Mesenchymal stem cell (in vitro differentiated cells and primary cell): ENCODE measurements around the gene RNF220.

Experiments used
- DNase-seq: peaks from one replicate; pipeline ENCODE4 v3.0.0-alpha.2; 2013
- H2AFZ ChIP-seq: one replicate; pipeline ENCODE4 v1.6.1; 2013; ENCODE audit warnings: low read depth, mild to moderate bottlenecking, control low read depth, inconsistent platforms, low read length, moderate library complexity
- H2AK5ac ChIP-seq: 2 replicates; pipeline ENCODE4 v1.6.1; 2013; ENCODE audit warnings: low read length, moderate library complexity, mild to moderate bottlenecking, inconsistent platforms; ENCODE audit not compliant: severe bottlenecking
- H2BK120ac ChIP-seq: one replicate; pipeline ENCODE4 v1.6.1; 2013; ENCODE audit warnings: low read depth, mild to moderate bottlenecking, inconsistent platforms, low read length, moderate library complexity
- H2BK12ac ChIP-seq, 2 experiments: one replicate each; pipeline ENCODE4 v1.6.1; 2013; ENCODE audit warnings: inconsistent platforms in 2 of 2, low read length in 2 of 2, mild to moderate bottlenecking in 2 of 2, moderate library complexity in 2 of 2, control low read depth in 1 of 2
- H2BK15ac ChIP-seq: one replicate; pipeline ENCODE4 v1.6.1; 2013; ENCODE audit warnings: mild to moderate bottlenecking, low read depth, inconsistent platforms; ENCODE audit not compliant: poor library complexity, severe bottlenecking
- H2BK5ac ChIP-seq: 2 replicates; pipeline ENCODE4 v1.6.1; 2013; ENCODE audit warnings: low read depth, mild to moderate bottlenecking, low read length, control low read depth, inconsistent platforms; ENCODE audit not compliant: poor library complexity, severe bottlenecking
- H3K14ac ChIP-seq, 2 experiments: one replicate each; pipeline ENCODE4 v1.6.1; 2013; ENCODE audit warnings: inconsistent platforms in 2 of 2, low read length in 2 of 2, control low read depth in 1 of 2, mild to moderate bottlenecking in 1 of 2, moderate library complexity in 1 of 2
- H3K18ac ChIP-seq, 2 experiments: one replicate each; pipeline ENCODE4 v1.6.1; 2013; ENCODE audit warnings: inconsistent platforms in 2 of 2, low read length in 2 of 2, control low read depth in 1 of 2, low read depth in 1 of 2, mild to moderate bottlenecking in 1 of 2
- H3K23ac ChIP-seq, 2 experiments: one replicate each; pipeline ENCODE4 v1.6.1; 2013; ENCODE audit warnings: inconsistent platforms in 2 of 2, low read length in 2 of 2, mild to moderate bottlenecking in 2 of 2, moderate library complexity in 2 of 2, control low read depth in 1 of 2
- H3K27ac ChIP-seq: 2 replicates; pipeline ENCODE4 v1.5.1; 2013; ENCODE audit warnings: mild to moderate bottlenecking, moderate library complexity, low read length, control low read depth, inconsistent platforms; ENCODE audit not compliant: poor library complexity, severe bottlenecking
- H3K27me3 ChIP-seq, 2 experiments: 2 replicates each; pipeline versions ENCODE4 v1.6.1 to v1.7.0; 2013; ENCODE audit warnings: low read length in 2 of 2, mild to moderate bottlenecking in 2 of 2, moderate library complexity in 2 of 2, control low read depth in 1 of 2, inconsistent platforms in 1 of 2; ENCODE audit not compliant: control insufficient read depth in 1 of 2, insufficient read depth in 1 of 2
- H3K36me3 ChIP-seq, 2 experiments: 2 replicates each; pipeline versions ENCODE4 v1.6.1 to v1.7.0; 2013; ENCODE audit warnings: low read length in 2 of 2, control low read depth in 1 of 2, inconsistent platforms in 1 of 2, low read depth in 1 of 2, mild to moderate bottlenecking in 1 of 2; ENCODE audit not compliant: insufficient read depth in 2 of 2, control insufficient read depth in 1 of 2
- H3K4ac ChIP-seq, 2 experiments: one replicate each; pipeline ENCODE4 v1.6.1; 2013; ENCODE audit warnings: inconsistent platforms in 2 of 2, low read length in 2 of 2, mild to moderate bottlenecking in 2 of 2, moderate library complexity in 2 of 2, control low read depth in 1 of 2, low read depth in 1 of 2
- H3K4me1 ChIP-seq: 2 replicates; pipeline ENCODE4 v1.6.1; 2013; ENCODE audit warnings: low read depth, low read length, control low read depth; ENCODE audit not compliant: control insufficient read depth, insufficient read depth
- H3K4me2 ChIP-seq: 2 replicates; pipeline ENCODE4 v1.6.1; 2013; ENCODE audit warnings: low read length, mild to moderate bottlenecking, inconsistent platforms; ENCODE audit not compliant: poor library complexity, severe bottlenecking
- H3K4me3 ChIP-seq, 2 experiments: 2 replicates each; pipeline versions ENCODE4 v1.5.1 to v1.7.0; 2013; ENCODE audit warnings: low read length in 2 of 2, mild to moderate bottlenecking in 2 of 2, control low read depth in 1 of 2, low read depth in 1 of 2; ENCODE audit not compliant: insufficient read depth in 1 of 2
- H3K79me1 ChIP-seq: replicated peaks from 2 replicates; pipeline ENCODE4 v1.6.1; 2013; ENCODE audit warnings: mild to moderate bottlenecking, control low read depth, low read length, inconsistent platforms; ENCODE audit not compliant: poor library complexity, severe bottlenecking
- H3K9ac ChIP-seq: 2 replicates; pipeline ENCODE4 v1.7.0; 2013; ENCODE audit warnings: mild to moderate bottlenecking, low read length, moderate library complexity
- H3K9me3 ChIP-seq: 2 replicates; pipeline ENCODE4 v1.7.0; 2013; ENCODE audit warnings: mild to moderate bottlenecking, low read length; ENCODE audit not compliant: control insufficient read depth
- H4K8ac ChIP-seq: one replicate; pipeline ENCODE4 v1.6.1; 2013; ENCODE audit warnings: inconsistent platforms, mild to moderate bottlenecking, low read length, moderate library complexity
- H4K91ac ChIP-seq: one replicate; pipeline ENCODE4 v1.6.1; 2013; ENCODE audit warnings: mild to moderate bottlenecking, low read length, inconsistent platforms
- WGBS: methylation state at CpG from one replicate; pipeline ENCODE4 v1.1.7; 2013; ENCODE audit warnings: mixed read lengths; 5-methylcytosine and 5-hydroxymethylcytosine counted together

The RNF220 gene

DNA sequence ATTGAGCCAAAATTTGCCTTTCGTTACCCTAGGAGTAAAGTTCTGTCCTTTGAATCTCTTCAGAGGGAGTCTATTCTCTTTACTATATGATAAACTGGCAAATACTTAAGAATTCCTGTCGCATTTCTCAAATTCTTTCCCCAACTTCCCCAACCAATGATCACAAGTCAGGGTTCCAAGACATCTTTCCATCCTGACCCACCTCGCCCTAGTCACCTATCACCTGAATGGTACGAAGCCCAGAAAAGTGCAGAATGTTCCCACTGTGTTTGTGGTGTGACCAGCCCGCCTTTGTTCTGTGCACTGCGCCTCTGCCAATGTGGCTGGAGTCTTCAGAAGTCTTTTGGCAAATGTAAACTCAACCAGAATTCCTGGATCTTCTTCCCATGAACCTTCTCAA lies 132.5 kb downstream of the RNF220 start:
- Histone ChIP-seq H3K14ac (no peak overlapping the region), H4K8ac (no peak overlapping the region), H2AFZ (no peak overlapping the region), H3K4me3 (no peak overlapping the region), H3K4me2 (no peak overlapping the region), H2BK12ac (no peak overlapping the region), H3K27me3 (peaks cover 27 to 68% of the 10 kb centered on the region in 2 experiments), H2BK120ac (no peak overlapping the region), H3K4me1 (no peaks in the 10 kb centered on the region), H3K23ac (no peak overlapping the region), H3K9ac (no peak overlapping the region), H2BK15ac (no peak overlapping the region), H3K27ac (no peak overlapping the region), H3K9me3 (peaks cover 3% of the 10 kb centered on the region), H3K79me1 (no peaks in the 10 kb centered on the region), H4K91ac (no peak overlapping the region), H3K18ac (no peak overlapping the region), H2AK5ac (no peak overlapping the region), H2BK5ac (no peak overlapping the region), H3K36me3 (no peaks in the 10 kb centered on the region), H3K4ac (no peak overlapping the region)
- WGBS = 68% methylated on average over 6 of the region's 6 CpGs
- no peak for DNase-seq

DNA sequence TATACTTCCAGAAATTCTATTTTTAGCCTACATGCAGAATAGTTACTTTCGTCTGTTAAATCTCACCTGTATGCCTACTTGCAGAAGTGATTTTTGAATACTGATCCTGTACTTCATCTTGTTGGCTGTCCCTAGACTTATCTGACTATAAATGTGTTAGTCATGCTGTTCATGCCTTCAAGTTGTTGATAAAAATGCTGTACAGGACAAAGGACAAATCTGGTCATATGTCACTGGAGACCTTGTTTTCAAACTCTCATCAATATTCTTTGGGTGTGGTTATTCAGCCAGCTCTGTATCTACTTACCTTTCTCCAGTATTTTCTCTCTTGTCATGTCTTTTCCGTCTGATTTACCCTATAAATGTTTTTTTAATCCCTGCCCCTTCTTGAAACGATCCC lies 132.9 kb downstream of the RNF220 start:
- H3K27me3 ChIP-seq = peaks cover 32 to 68% of the 10 kb centered on the region in 2 experiments
- H3K4me2 ChIP-seq = no peak overlapping the region
- 79% methylated on average over 2 of the region's 3 CpGs for WGBS
- H2AFZ ChIP-seq = no peak overlapping the region
- no peak for DNase-seq
- H2BK15ac ChIP-seq = no peak overlapping the region
- no peak overlapping the region for H3K23ac ChIP-seq
- no peak overlapping the region for H2AK5ac ChIP-seq
- no peak overlapping the region for H4K8ac ChIP-seq
- H3K4me1 ChIP-seq = no peaks in the 10 kb centered on the region
- H3K9me3 ChIP-seq = peaks cover 3% of the 10 kb centered on the region
- H3K36me3 ChIP-seq = no peaks in the 10 kb centered on the region
- H3K4me3 ChIP-seq = no peak overlapping the region
- H3K9ac ChIP-seq = no peak overlapping the region
- no peak overlapping the region for H3K4ac ChIP-seq
- H2BK5ac ChIP-seq = no peak overlapping the region
- no peak overlapping the region for H3K27ac ChIP-seq
- H3K18ac ChIP-seq = no peak overlapping the region
- no peak overlapping the region for H3K14ac ChIP-seq
- no peak overlapping the region for H4K91ac ChIP-seq
- H3K79me1 ChIP-seq = no peaks in the 10 kb centered on the region
- no peak overlapping the region for H2BK12ac ChIP-seq
- H2BK120ac ChIP-seq = no peak overlapping the region

DNA sequence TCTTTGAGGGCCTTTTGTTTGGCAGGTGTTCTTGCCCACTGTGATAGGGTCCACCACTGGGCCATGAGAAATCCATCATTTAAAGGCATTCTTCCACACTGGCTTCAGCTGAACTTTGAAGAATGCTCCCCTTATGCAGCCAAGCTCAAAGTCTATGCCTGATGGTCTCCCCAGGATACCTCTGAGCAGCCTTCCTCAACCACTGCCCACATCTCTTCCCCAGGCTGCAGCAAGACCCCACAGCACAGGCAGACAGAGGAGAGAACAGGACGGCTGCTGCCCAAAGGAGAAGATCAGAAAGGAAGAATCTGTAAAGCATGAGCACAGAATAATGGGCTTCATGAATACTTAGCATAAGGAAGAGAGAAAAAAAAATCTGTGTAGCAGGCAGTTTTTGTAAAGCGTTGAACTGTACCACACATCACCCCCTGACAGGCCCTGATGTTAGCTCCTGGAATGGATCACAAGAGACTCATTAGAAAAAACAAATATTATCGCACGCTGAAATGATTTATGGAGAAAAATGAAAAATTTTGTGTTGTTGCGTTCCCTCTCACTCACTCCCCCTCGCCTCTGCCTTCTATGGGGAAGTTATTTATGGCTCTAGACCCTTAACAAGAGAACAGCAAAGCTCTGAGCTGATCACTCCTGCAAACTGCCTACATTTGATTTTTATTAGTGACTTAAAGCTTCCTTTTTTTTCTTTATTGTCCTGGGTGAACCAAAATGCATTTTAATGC lies 135.1 kb downstream of the RNF220 start:
- WGBS = 76% methylated on average over 2 of the region's 6 CpGs
- Histone ChIP-seq H3K4me1 (no peaks in the 10 kb centered on the region), H3K23ac (no peak overlapping the region)

DNA sequence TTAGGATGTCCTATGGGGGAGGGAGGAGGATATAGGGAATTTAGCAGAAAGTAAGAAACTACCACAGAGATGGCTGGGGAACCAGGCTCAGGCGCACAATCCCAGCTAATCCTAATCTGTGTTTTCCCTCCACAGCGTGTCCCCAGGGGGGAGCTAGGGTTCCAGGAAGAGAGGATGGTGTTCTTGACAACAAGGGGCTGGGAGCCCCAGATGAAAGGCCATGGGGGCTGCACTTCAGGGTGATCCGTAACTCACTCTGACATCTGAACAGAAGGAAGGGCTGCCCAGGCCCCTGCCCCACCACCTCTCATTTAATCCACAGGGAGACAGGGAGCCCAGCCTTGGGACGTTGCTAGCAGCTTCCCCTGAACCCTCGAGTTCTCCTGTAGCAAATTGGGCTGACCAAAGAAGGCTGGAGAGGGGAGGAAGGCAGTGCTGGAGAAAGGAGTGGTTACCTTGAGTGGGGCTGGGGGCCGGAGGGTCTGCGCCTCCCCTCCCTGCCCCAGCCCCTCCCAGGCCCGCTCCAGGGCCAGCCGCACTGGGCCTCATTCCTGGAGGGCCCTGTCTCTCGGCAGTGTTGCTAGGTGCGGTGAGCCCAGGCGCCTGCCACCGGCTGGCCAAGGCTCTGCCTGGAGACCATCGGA lies 137.5 kb downstream of the RNF220 start:
- H4K91ac ChIP-seq = no peak overlapping the region
- H3K4me2 ChIP-seq = no peak overlapping the region
- no peaks in the 10 kb centered on the region for H3K4me1 ChIP-seq
- no peak for DNase-seq
- peaks cover 67 to 89% of the 10 kb centered on the region in 2 experiments for H3K27me3 ChIP-seq
- H3K9ac ChIP-seq = no peak overlapping the region
- no peak overlapping the region for H3K4me3 ChIP-seq
- no peaks in the 10 kb centered on the region for H3K9me3 ChIP-seq
- no peak overlapping the region for H4K8ac ChIP-seq
- no peak overlapping the region for H2BK15ac ChIP-seq
- H3K14ac ChIP-seq = peak overlapping the region in 1 of 2 experiments; percentile 50
- no peaks in the 10 kb centered on the region for H3K36me3 ChIP-seq
- no peak overlapping the region for H2BK12ac ChIP-seq
- no peak overlapping the region for H2AFZ ChIP-seq
- no peak overlapping the region for H3K4ac ChIP-seq
- H2AK5ac ChIP-seq = no peak overlapping the region
- no peak overlapping the region for H3K18ac ChIP-seq
- H2BK5ac ChIP-seq = no peak overlapping the region
- H2BK120ac ChIP-seq = no peak overlapping the region
- H3K79me1 ChIP-seq = no peaks in the 10 kb centered on the region
- H3K27ac ChIP-seq = no peak overlapping the region
- WGBS = 24% methylated on average over 10 of the region's 14 CpGs
- no peak overlapping the region for H3K23ac ChIP-seq

More for the DNA sequence above, 135.1 kb downstream of the RNF220 start:
- H3K79me1 ChIP-seq = no peaks in the 10 kb centered on the region
- H3K18ac ChIP-seq = no peak overlapping the region
- H3K4me3 ChIP-seq = no peak overlapping the region
- no peak overlapping the region for H2AK5ac ChIP-seq
- H4K8ac ChIP-seq = no peak overlapping the region
- peaks cover 3% of the 10 kb centered on the region for H3K9me3 ChIP-seq
- H3K14ac ChIP-seq = no peak overlapping the region
- no peak for DNase-seq
- H2BK12ac ChIP-seq = no peak overlapping the region
- H4K91ac ChIP-seq = no peak overlapping the region
- H3K27me3 ChIP-seq = peaks cover 54 to 80% of the 10 kb centered on the region in 2 experiments
- no peak overlapping the region for H3K4me2 ChIP-seq
- H3K4ac ChIP-seq = no peak overlapping the region
- no peak overlapping the region for H2BK15ac ChIP-seq
- H2BK120ac ChIP-seq = no peak overlapping the region
- H2AFZ ChIP-seq = no peak overlapping the region
- H3K36me3 ChIP-seq = no peaks in the 10 kb centered on the region
- H2BK5ac ChIP-seq = no peak overlapping the region
- H3K9ac ChIP-seq = no peak overlapping the region
- H3K27ac ChIP-seq = no peak overlapping the region
